Endothelial cell of umbilical vein (primary cell): ENCODE results near the gene C1QA.

Experiments used
- POLR2A ChIP-seq: IDR thresholded peaks from 2 replicates; pipeline ENCODE4 v1.6.1; 2012; ENCODE audit warnings: low read depth, mild to moderate bottlenecking, control low read depth, low read length
- TF ChIP-seq, protein P1 (sequence below): IDR thresholded peaks from 2 replicates; pipeline ENCODE4 v1.6.1; 2011; ENCODE audit not compliant: insufficient read depth, insufficient read length
- TF ChIP-seq, protein P2 (sequence below), 2 donors: IDR thresholded peaks; 1 replicate in 1 of 2; 2 replicates in 1 of 2; pipeline ENCODE4 v1.5.1; 2011; ENCODE audit warnings: low read length in 2 of 2, mild to moderate bottlenecking in 2 of 2, moderate library complexity in 2 of 2, control low read depth in 1 of 2, inconsistent platforms in 1 of 2, low read depth in 1 of 2; ENCODE audit not compliant: insufficient read depth in 1 of 2; ENCODE audit errors: extremely low read depth in 1 of 2

DNA sequence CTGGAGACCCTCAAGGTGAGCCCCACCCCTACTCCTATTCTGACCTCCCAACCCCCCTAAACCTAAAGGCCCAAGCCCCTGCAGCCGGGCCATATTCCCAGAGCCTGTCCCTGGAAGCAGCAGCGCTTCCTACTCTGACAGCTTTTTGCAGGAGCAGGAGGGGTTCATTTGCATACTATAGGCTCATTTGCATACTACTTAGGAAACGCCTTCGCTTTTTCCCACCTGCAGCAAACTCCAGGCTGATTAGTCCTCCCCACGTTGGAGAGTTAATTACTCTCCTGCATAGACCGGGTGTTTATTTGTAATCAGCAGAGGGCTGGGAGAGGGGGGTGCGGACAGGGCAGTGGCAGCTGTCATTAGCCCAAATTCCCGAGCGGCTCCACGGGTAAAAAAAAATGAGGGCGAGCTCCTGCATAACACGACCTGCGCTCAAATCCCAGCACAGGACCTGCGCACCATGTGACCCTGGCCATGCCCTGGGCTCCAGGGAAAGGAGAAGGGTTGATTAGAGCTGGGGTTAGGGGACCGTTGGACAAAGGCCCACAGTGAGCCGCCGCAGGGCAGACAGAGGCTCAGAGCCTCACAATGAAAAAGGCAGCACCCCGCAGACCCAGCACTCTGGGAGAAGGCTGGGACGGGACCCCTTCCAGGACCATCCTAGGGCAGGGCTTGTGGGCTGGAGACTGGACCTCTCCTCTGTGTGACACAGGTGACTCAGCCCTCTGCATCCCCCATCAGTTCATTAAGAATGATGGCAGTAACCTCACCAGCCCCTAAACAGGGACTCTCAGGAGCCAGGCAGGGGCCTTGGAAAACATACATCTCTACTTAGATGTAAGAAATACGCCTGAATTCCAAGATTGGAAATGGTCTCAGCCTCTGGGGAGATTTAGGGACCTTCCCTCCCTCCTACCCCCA is 9.9 kb upstream of the C1QA start:
- TF ChIP-seq POLR2A: no peak
- TF ChIP-seq, protein P1, sequence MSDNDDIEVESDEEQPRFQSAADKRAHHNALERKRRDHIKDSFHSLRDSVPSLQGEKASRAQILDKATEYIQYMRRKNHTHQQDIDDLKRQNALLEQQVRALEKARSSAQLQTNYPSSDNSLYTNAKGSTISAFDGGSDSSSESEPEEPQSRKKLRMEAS: no peak
- TF ChIP-seq, protein P2, sequence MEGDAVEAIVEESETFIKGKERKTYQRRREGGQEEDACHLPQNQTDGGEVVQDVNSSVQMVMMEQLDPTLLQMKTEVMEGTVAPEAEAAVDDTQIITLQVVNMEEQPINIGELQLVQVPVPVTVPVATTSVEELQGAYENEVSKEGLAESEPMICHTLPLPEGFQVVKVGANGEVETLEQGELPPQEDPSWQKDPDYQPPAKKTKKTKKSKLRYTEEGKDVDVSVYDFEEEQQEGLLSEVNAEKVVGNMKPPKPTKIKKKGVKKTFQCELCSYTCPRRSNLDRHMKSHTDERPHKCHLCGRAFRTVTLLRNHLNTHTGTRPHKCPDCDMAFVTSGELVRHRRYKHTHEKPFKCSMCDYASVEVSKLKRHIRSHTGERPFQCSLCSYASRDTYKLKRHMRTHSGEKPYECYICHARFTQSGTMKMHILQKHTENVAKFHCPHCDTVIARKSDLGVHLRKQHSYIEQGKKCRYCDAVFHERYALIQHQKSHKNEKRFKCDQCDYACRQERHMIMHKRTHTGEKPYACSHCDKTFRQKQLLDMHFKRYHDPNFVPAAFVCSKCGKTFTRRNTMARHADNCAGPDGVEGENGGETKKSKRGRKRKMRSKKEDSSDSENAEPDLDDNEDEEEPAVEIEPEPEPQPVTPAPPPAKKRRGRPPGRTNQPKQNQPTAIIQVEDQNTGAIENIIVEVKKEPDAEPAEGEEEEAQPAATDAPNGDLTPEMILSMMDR (IDR thresholded peaks at IDR 0.05; ENCODE audit: extremely low read depth in 1 of 2, insufficient read depth in 1 of 2, low read depth in 1 of 2, low read length in 2 of 2): no peak
